Activated naive CD8-positive, alpha-beta T cell (primary cell): ENCODE data around the gene TGFBR3L.

ENCODE experiments used
- H3K27ac Mint-ChIP-seq: one replicate; pipeline ENCODE4 v1.8.0; 2021; ENCODE audit warnings: mixed read lengths
- H3K27me3 Mint-ChIP-seq: one replicate; pipeline ENCODE4 v1.8.0; 2021; ENCODE audit warnings: mixed read lengths
- H3K36me3 Mint-ChIP-seq: one replicate; pipeline ENCODE4 v1.8.0; 2021; ENCODE audit warnings: mixed read lengths
- H3K4me1 Mint-ChIP-seq: one replicate; pipeline ENCODE4 v1.8.0; 2021; ENCODE audit warnings: low read depth, mixed read lengths
- H3K4me3 Mint-ChIP-seq: one replicate; pipeline ENCODE4 v1.8.0; 2021; ENCODE audit warnings: mild to moderate bottlenecking, mixed read lengths
- H3K9me3 Mint-ChIP-seq: one replicate; pipeline ENCODE4 v1.8.0; 2021; ENCODE audit warnings: low read depth, mixed read lengths

The TGFBR3L gene

DNA sequence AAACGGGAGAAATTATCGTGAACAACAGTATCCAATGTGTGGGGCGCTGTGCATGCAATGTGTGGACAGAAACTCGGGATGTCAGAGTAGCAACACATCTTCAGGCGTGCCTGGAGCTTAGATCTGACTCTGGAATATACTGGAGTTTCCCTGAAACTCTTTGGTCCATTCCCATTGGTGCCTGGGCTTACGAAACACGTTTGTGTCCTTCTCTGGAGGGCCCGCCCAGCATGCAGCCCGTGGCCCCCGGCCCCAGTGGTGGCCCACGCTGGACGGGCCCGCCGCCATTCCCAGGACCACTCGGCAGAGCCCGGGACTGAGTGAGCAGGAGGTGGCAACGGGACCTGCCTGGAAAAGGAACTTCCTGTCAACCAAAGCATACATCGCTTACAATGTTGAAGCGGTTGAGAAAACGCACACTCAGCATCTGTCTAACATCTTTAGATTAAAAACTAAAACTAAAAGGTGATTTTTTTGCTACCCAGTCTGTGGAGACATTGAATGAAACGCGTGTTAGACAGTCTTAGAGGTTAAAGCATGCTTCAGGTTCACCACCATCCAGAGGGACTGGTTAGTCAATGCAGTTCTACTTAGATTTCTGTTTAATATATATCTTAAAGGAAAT is 48.1 kb downstream of the TGFBR3L start:
- H3K36me3 Mint-ChIP-seq, result no peaks in the 10 kb centered on the region
- H3K4me1 Mint-ChIP-seq, result no peaks in the 10 kb centered on the region
- no peak overlapping the region for H3K4me3 Mint-ChIP-seq
- no peaks in the 10 kb centered on the region for H3K27me3 Mint-ChIP-seq
- H3K9me3 Mint-ChIP-seq, result no peaks in the 10 kb centered on the region
- no peak overlapping the region for H3K27ac Mint-ChIP-seq

- Mint-ChIP-seq H3K36me3 (no peaks in the 10 kb centered on the region), H3K4me1 (no peaks in the 10 kb centered on the region), H3K4me3 (no peak overlapping the region), H3K27ac (no peak overlapping the region), H3K9me3 (no peaks in the 10 kb centered on the region), H3K27me3 (no peaks in the 10 kb centered on the region)
These were observed 48.9 kb downstream of the TGFBR3L start for GRCh38 chr19:7963566-7963965.

DNA sequence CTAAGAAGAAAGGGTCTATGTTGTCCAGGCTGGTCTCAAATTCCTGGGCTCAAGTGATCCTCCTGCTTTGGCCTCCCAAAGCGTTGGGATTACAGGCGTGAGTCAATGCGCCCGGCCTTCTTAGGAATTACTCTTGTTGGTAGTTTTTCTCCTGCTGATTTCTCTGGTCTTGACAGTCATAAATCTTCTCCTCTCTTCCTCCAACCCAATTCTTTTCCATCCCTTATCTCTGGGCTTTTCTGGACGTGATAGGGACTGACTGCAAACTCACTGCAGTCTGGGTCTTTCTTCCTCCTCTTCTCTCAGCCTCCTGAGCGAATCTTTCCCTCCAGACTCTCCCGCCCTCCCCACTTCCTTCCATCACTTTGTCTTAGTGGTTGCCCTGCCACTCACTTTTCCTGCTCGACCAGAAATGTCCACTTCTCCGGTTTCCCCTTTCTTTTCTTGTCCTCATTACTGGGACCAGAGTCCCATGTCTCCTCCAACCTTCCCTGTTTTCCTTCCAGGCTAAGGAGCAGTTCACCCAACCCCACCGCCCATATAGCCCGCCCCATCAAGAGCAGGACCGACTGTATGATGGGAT is 50.7 kb downstream of the TGFBR3L start:
- no peaks in the 10 kb centered on the region for H3K4me1 Mint-ChIP-seq
- H3K4me3 Mint-ChIP-seq, result no peak overlapping the region
- no peaks in the 10 kb centered on the region for H3K9me3 Mint-ChIP-seq
- H3K27me3 Mint-ChIP-seq, result no peaks in the 10 kb centered on the region
- no peaks in the 10 kb centered on the region for H3K36me3 Mint-ChIP-seq
- H3K27ac Mint-ChIP-seq, result peak overlapping the region; percentile 29

DNA sequence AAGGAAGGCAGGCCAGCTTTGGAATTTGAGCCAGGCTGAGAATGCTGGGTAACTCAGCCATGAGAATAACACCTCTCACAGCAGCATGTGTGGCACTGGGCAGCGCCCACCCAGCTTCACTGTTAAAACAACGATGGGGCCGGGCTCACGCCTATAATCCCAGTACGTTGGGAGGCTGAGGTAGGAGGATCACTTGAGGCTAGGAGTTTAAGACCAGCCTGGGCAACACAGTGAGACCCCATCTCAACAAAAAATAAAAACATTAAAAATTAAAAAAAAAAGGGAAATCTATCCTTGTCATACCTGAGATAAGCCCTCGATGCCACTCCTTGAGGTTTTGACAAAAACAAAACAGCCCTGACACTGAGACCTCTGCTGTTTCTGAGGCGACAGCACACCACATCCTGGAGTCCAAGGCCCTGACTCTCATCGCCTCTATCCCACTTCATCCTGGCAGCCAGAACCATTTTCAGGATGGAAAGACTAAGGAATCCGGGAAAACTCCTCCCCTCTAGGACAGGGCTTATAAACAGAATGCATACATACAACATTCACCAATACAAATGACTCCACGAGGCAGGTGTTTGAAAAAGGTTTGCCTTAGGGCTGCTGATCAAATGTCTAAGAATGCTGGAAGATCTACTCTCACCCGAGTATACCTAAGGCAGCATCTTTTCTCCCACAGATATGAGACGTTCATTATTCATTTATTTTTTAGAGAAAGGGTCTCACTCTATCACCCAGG is 51.5 kb downstream of the TGFBR3L start:
- H3K36me3 Mint-ChIP-seq, result no peaks in the 10 kb centered on the region
- H3K9me3 Mint-ChIP-seq, result no peaks in the 10 kb centered on the region
- H3K4me1 Mint-ChIP-seq, result no peaks in the 10 kb centered on the region
- no peak overlapping the region for H3K4me3 Mint-ChIP-seq
- H3K27ac Mint-ChIP-seq, result no peak overlapping the region
- no peaks in the 10 kb centered on the region for H3K27me3 Mint-ChIP-seq

DNA sequence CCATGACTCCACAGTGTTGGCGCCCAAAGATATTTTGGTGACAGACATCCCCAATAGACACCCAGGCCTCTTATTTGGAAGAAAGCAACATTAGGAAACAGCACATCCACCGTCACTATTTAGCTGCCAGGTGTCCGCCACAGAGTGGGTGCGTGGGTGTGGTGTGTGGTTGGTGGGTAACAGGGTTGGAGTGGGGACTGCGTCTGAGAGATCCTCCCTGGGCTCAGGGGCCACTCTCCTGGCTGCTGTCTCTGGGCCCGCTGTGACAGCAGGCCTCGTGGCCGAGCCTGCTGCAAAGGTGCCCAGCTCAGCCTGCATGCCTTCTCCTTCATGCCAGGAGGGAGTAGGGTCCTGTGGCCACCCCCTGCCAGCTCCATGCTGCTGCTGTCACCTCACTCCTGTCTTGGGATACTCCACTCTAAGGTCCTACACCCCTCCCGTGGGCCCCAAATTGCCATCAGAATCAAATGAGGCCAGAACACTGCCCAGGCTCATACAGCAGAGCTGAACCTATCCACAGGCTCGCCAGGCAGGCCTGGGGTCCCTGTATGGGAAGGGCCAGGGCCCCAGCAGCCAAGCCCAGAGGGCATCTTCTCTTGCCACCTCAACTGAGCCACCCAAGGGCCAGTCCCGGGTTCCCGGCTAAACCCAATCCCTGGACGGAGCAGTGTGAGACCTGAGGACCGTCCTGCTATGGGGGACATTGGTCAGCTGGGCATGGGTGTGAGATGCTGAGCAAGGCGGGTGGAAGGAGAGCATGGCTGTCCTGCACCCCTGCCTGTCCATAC is 53.6 kb downstream of the TGFBR3L start:
- Mint-ChIP-seq H3K27ac (no peak overlapping the region), H3K27me3 (no peaks in the 10 kb centered on the region), H3K9me3 (no peaks in the 10 kb centered on the region), H3K4me1 (no peaks in the 10 kb centered on the region), H3K36me3 (no peaks in the 10 kb centered on the region), H3K4me3 (no peak overlapping the region)
